ENCODE data around the gene PIK3C2B.
A peak's percentile ranks its signal among the peaks of the same experiment; 100 is the strongest.

PIK3C2B gene

GRCh38 chr1:204506969-204507316, 12.3 kb upstream of the PIK3C2B start:
- H3K4me3 ChIP-seq (replicated peaks in 1 of 2; ENCODE audit: low read depth in 2 of 2, low read length in 2 of 2) = peak overlapping the region; percentile 31 to 61
- peak; percentile 96 to 97 for DNase-seq (ENCODE audit: low read depth in 2 of 2)
- TF ChIP-seq, protein P1, sequence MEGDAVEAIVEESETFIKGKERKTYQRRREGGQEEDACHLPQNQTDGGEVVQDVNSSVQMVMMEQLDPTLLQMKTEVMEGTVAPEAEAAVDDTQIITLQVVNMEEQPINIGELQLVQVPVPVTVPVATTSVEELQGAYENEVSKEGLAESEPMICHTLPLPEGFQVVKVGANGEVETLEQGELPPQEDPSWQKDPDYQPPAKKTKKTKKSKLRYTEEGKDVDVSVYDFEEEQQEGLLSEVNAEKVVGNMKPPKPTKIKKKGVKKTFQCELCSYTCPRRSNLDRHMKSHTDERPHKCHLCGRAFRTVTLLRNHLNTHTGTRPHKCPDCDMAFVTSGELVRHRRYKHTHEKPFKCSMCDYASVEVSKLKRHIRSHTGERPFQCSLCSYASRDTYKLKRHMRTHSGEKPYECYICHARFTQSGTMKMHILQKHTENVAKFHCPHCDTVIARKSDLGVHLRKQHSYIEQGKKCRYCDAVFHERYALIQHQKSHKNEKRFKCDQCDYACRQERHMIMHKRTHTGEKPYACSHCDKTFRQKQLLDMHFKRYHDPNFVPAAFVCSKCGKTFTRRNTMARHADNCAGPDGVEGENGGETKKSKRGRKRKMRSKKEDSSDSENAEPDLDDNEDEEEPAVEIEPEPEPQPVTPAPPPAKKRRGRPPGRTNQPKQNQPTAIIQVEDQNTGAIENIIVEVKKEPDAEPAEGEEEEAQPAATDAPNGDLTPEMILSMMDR (IDR thresholded peaks at IDR 0.05; ENCODE audit: low read depth, low read length) = no peak

DNA sequence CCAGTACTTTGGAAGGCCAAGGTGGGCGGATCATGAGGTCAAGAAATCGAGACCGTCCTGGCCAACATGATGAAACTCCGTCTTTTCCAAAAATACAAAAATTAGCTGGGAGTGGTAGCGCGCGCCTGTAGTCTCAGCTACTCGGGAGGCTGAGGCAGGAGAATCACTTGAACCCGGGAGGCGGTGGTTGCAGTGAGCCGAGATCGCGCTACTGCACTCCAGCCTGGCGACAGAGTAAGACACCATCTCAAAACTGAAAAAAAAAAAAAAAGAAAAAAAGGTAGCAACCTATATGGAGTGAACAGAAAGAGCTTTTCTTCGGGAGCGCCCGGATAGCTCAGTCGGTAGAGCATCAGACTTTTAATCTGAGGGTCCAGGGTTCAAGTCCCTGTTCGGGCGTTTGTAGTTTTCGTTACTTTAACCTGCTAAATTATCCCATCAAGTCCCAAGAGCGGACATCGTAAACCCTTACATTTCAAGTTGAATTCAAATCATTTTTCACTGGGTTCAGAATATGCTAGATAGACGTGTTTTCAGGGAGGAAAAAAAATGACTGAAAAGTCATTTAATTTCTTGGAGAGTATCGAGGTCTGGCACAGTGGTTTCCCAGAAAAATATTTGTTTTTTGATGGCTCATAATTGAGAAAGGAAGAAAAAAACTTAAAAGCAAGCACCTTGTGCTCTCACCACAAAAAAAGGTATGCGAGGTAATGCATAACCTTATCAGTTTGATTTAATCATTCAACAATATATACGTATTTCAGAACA, 11.8 kb upstream of the PIK3C2B start:
- TF ChIP-seq, protein P1 (IDR thresholded peaks at IDR 0.05; ENCODE audit: low read depth, low read length) = no peak
- peak overlapping the region; percentile 40 to 54 for H3K4me3 ChIP-seq (replicated peaks in 1 of 2; ENCODE audit: low read depth in 2 of 2, low read length in 2 of 2)
- DNase-seq (ENCODE audit: low read depth in 2 of 2) = peak; percentile 95 to 98

GRCh38 chr1:204505674-204506200, 11.1 kb upstream of the PIK3C2B start:
- TF ChIP-seq, protein P1 (IDR thresholded peaks at IDR 0.05; ENCODE audit: low read depth, low read length) = no peak
- no peak for DNase-seq (ENCODE audit: low read depth in 2 of 2)
- H3K4me3 ChIP-seq (replicated peaks in 1 of 2; ENCODE audit: low read depth in 2 of 2, low read length in 2 of 2) = peak overlapping the region; percentile 40 to 54

DNA sequence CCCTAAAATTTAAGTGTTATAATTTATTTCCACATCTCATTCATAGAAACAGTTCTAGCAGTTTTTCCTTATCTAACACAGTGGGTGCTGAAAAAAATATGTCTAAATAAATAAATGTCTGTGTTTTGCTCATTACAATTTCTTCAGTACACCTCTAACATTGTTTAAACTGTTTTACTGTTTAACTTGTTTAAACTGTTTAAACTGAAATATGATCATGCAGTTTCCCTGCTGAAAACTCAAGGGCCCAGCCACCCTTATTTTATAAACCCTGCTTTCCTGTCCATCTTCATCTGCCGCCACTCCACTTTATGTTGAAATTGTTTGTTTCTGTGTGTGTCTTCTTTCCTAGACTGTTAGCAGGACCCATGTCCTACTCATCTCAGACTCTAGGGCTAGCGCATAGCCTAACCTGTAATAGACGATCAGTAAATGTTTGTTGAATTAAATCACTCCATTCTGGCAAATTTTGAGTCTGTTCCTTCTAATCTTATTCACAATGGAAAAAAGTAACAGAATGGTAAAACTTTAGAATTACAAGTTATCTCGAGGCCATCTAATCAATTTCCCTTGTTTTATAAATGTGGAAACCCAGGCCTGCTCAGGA, 9.4 kb upstream of the PIK3C2B start:
- TF ChIP-seq, protein P1 (IDR thresholded peaks at IDR 0.05; ENCODE audit: low read depth, low read length) = no peak
- H3K4me3 ChIP-seq (replicated peaks in 1 of 2; ENCODE audit: low read depth in 2 of 2, low read length in 2 of 2) = no peak overlapping the region
- no peak for DNase-seq (ENCODE audit: low read depth in 2 of 2)

GRCh38 chr1:204503122-204503912, 8.7 kb upstream of the PIK3C2B start:
- DNase-seq (ENCODE audit: low read depth in 2 of 2) = peak; percentile 86
- H3K4me3 ChIP-seq (replicated peaks in 1 of 2; ENCODE audit: low read depth in 2 of 2, low read length in 2 of 2) = no peak overlapping the region
- TF ChIP-seq, protein P1 (IDR thresholded peaks at IDR 0.05; ENCODE audit: low read depth, low read length) = peak; percentile 56

GRCh38 chr1:204502241-204502640, 7.6 kb upstream of the PIK3C2B start:
- no peak for DNase-seq (ENCODE audit: low read depth in 2 of 2)
- TF ChIP-seq, protein P1 (IDR thresholded peaks at IDR 0.05; ENCODE audit: low read depth, low read length) = no peak
- no peak overlapping the region for H3K4me3 ChIP-seq (replicated peaks in 1 of 2; ENCODE audit: low read depth in 2 of 2, low read length in 2 of 2)
